NK-92 (cell line): ENCODE measurements around the gene RTN4RL2.

Experiments used
- DNase-seq: peaks from one replicate; lab custom pipeline; 2025; ENCODE audit not compliant: unreplicated experiment; lab: John Stamatoyannopoulos, UW

Gene RTN4RL2

DNA sequence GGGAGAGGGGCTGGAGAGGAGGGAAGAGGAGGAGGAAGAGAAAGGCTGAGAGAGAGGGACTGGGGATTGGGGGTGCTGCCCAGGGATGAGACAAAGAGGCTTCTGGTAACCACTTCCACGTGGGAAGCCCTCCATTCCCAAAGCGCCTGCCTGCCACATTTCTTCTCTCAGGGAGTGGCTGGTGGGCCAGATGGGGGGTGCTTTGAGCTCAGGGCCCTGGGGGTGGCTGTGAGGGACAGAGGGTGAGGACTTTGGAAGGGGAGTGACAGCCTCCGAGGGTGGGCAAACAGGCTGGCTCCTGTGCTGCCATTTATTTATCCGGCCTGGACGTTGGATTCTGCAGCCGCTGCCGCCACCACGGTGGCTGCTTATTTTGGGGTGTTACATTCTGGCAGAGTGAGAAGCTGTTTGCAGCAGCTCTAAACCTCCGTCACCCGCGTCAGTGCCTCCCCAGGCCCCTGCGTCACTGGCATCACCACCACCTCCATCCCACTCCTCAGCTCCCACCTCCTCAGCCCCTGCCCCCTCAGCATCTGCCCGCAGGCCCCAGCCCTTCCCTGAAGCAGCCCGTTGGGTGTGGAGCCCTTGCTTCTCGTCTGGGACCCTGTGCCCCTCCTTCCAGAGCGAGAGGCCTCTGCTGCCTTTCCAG is 1.6 kb downstream of the RTN4RL2 start:
- DNase-seq: no peak

- no peak for DNase-seq
Measured at GRCh38 chr11:57462597-57462996, 2.3 kb downstream of the RTN4RL2 start.

- DNase-seq: no peak
Measured at GRCh38 chr11:57463671-57464538, 3.6 kb downstream of the RTN4RL2 start.

DNA sequence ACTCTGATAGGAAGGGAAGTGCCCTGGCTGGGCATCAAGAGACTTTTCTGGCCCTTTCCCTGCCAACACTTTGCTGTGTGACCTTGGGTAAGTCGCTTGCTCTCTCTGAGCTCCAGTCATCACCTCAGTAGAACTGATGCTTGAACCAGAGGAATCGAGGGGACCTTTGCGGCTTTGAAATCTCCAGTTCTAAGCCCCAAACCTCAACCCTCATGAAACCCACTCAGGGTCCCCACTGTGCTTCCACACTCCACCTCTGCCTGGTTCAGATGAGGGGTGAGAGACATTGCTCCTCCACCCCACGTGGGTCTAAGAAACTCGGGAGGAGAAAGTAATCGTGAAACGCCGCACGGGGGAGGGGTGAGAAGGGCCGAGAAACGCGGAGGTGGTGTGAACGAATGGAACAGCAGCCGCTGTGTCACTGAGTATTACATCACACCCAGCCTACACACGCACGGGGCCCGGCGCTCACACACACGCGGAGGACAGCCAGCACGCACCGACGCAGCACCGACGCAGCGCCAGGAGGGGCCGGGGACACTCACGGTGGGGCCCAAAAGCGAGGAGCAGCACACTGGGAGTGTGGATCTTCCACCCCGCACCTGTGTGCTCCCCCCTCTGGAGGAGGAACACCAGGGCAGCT is 4.3 kb downstream of the RTN4RL2 start:
- DNase-seq: no peak

DNA sequence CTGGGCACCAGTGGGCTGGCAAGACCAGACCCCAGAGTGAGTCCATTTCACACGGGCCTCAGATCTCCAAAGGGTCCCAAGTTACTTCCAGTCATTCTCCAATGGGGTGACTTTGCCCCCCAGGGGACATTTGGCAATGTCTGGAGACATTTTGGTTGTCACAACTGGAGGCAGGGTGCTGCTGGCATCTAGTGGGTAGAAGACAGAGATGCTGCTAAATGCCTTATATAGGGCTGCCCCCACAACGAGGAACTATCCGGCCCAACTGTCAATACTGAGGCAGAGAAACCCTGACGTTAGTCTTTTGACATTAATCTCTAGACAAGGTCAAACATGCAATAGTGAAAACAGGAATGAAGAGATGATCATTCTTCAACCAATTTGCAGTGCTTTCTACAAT is 6.4 kb downstream of the RTN4RL2 start:
- no peak for DNase-seq

GRCh38 chr11:57467508-57468157 is 7.3 kb downstream of the RTN4RL2 start:
- DNase-seq: no peak

GRCh38 chr11:57468276-57468675 is 7.9 kb downstream of the RTN4RL2 start:
- no peak for DNase-seq

DNA sequence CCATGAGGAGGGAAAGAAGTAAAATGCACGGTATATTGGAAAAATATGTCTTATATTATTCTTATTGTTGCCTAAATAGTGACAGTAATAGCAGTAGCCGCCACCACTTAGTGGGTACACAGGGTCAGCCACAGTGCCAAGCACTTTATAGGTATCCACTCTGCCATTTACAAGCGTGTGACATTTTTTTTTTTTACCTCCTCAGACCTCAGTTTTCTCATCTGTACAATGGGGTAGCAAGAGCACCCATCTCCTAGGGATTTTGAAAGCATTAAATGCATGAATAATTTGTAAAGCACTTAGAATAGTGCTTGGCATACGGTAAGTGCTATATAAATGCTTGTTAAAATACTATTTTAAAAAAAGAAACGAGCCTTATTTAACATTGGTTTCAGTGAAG is 8.9 kb downstream of the RTN4RL2 start:
- DNase-seq: no peak

- no peak for DNase-seq
Measured at GRCh38 chr11:57471496-57471895, 11.2 kb downstream of the RTN4RL2 start.

DNA sequence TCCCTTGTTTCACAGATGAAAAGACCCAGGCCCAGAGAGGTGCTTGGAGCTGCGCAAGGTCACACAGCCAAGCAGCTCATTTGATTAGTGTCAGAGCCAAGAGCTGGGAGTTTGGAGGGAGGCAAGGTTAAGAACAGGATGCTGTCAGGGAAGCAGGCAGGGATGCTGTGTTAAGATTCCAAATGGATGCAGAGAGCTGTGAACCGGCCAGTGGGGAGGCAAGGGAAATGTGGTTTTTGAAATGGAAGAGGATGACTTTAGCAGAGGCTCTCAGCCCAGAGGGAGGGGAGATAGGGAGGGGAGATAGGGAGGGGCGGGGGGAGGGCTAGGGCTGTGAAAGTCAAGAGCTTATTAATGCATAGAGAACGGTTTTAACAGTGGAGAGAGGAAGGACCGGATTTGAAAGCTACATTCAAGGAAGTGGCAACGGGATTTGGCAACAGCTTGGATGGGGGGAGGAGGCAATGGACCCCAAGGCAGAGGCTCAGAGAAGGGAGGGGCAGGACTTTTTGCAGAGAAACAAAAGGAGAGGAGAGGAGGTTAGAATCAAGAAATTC is 13.0 kb downstream of the RTN4RL2 start:
- DNase-seq: no peak

- DNase-seq: no peak
Measured at GRCh38 chr11:57474017-57474802, 13.9 kb downstream of the RTN4RL2 start.

GRCh38 chr11:57474803-57475115 is 14.4 kb downstream of the RTN4RL2 start:
- DNase-seq: no peak

DNA sequence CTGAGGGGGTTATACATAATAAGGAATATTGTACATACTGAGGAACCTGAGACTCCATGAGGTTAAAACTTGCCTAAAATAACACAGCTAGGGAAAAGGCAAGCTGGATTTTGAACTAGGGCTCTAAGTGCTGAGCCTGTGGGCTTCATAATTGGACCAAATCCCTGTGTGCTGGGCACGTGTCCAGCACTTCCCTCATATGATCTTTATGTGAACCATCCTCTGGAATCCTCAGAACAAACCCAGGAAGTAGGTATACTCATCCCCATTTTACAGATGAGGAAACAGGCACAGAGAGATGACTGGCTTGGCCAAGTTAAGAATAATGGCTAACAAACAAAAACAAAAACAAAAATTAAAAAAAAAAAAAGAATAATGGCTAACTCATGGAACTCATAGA is 14.9 kb downstream of the RTN4RL2 start:
- no peak for DNase-seq

DNA sequence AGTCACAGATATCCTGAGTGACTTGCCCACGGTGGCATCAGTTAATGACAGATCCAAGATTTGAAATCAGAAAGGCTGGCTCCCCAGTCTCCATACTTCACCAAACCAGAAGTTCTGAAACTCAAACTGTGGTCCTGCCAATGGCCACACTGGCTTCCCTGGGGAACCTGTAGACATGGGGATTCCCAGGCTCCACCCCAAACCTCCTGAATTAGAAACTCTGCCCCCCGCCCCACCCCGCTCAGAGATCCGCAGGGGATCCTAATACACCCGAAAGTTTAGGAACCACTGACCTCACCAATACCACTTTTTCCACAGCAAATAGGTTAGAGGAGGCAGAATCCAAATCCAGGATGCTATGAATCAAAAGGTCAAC is 15.3 kb downstream of the RTN4RL2 start:
- DNase-seq: no peak

DNA sequence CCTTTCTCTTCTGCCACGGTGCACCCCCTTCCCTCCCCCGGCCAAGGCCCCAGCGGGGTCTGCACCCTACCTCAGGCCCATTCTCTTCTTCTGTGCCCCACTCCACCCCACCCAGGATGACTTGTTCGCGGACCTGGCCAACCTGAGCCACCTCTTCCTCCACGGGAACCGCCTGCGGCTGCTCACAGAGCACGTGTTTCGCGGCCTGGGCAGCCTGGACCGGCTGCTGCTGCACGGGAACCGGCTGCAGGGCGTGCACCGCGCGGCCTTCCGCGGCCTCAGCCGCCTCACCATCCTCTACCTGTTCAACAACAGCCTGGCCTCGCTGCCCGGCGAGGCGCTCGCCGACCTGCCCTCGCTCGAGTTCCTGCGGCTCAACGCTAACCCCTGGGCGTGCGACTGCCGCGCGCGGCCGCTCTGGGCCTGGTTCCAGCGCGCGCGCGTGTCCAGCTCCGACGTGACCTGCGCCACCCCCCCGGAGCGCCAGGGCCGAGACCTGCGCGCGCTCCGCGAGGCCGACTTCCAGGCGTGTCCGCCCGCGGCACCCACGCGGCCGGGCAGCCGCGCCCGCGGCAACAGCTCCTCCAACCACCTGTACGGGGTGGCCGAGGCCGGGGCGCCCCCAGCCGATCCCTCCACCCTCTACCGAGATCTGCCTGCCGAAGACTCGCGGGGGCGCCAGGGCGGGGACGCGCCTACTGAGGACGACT is 15.9 kb downstream of the RTN4RL2 start:
- no peak for DNase-seq

DNA sequence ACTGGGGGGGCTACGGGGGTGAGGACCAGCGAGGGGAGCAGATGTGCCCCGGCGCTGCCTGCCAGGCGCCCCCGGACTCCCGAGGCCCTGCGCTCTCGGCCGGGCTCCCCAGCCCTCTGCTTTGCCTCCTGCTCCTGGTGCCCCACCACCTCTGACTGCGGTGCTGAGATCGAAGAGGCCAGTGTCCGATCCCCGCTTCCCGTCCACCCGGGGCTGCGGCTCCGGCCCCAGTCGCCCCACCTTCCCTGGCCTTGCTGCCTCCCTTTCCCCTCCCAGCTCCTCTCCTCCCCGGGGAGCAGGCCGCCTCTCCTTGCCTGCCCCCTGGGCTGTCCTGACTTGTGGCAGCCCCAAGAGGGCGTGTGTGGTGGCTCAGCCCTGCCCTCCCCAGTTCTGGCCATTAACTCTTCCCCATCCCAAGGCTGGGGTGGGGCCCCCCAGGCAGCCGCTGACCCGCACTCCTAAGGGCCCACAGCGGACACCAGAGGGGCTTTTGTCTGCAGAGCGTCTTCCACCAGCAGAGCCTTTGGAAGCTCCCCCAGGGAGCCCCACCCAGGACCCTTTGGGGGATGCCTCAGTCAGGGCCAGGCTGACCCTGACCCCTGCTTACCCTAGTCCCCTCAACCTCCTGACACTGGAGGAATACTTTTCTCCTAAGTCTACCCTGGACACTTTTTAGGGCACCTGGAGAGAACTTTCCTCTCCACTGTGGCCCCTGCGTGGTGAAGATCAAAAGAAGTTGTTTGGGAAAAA is 16.6 kb downstream of the RTN4RL2 start:
- no peak for DNase-seq

GRCh38 chr11:57477507-57478189 is 17.3 kb downstream of the RTN4RL2 start:
- no peak for DNase-seq

- no peak for DNase-seq
Measured at GRCh38 chr11:57479021-57479663, 18.8 kb downstream of the RTN4RL2 start.
